Muscle layer of colon (tissue), 2 donors: ENCODE results near the gene ATP5F1A.

Experiments used
- H3K27ac ChIP-seq: one replicate; pipeline ENCODE4 v1.7.0; 2013; ENCODE audit warnings: low read depth, mild to moderate bottlenecking, low read length, moderate library complexity
- H3K27me3 ChIP-seq, 2 donors: one replicate each; pipeline ENCODE4 v1.7.0; 2013; ENCODE audit warnings: low read length in 2 of 2, mild to moderate bottlenecking in 2 of 2; ENCODE audit not compliant: insufficient read depth in 2 of 2, control insufficient read depth in 1 of 2
- H3K36me3 ChIP-seq: one replicate; pipeline ENCODE4 v1.7.0; 2013; ENCODE audit warnings: mild to moderate bottlenecking, low read length; ENCODE audit not compliant: insufficient read depth
- H3K4me1 ChIP-seq: one replicate; pipeline ENCODE4 v1.7.0; 2013; ENCODE audit warnings: mild to moderate bottlenecking, low read length; ENCODE audit not compliant: insufficient read depth
- H3K4me3 ChIP-seq, 2 donors: one replicate each; pipeline ENCODE4 v1.7.0; 2013; ENCODE audit warnings: low read length in 2 of 2, low read depth in 1 of 2, mild to moderate bottlenecking in 1 of 2, moderate library complexity in 1 of 2
- H3K9ac ChIP-seq: one replicate; pipeline ENCODE4 v1.7.0; 2013; ENCODE audit warnings: low read length
- H3K9me3 ChIP-seq: one replicate; pipeline ENCODE4 v1.7.0; 2013; ENCODE audit warnings: mild to moderate bottlenecking, low read length
- donor health status: abdominal sarcoma.
- donor health status: Adenocarcinoma of cecum.

Gene ATP5F1A

GRCh38 chr18:46040747-46041104 is 57.4 kb downstream of the ATP5F1A start:
- Histone ChIP-seq H3K27me3 (no peaks in the 10 kb centered on the region), H3K27ac (no peak overlapping the region), H3K4me3 (no peak overlapping the region), H3K36me3 (no peaks in the 10 kb centered on the region), H3K9me3 (no peaks in the 10 kb centered on the region), H3K9ac (no peak overlapping the region), H3K4me1 (no peaks in the 10 kb centered on the region)

- H3K4me3 ChIP-seq = no peak overlapping the region
- H3K9me3 ChIP-seq = no peaks in the 10 kb centered on the region
- no peaks in the 10 kb centered on the region for H3K36me3 ChIP-seq
- no peaks in the 10 kb centered on the region for H3K27me3 ChIP-seq
- no peak overlapping the region for H3K27ac ChIP-seq
- no peaks in the 10 kb centered on the region for H3K4me1 ChIP-seq
- H3K9ac ChIP-seq = no peak overlapping the region
Observed at GRCh38 chr18:46040033-46040746, 57.9 kb downstream of the ATP5F1A start.

GRCh38 chr18:46037512-46038305 is 60.4 kb downstream of the ATP5F1A start:
- Histone ChIP-seq H3K27ac (no peak overlapping the region), H3K27me3 (no peaks in the 10 kb centered on the region), H3K36me3 (no peaks in the 10 kb centered on the region), H3K9ac (no peak overlapping the region), H3K4me1 (no peaks in the 10 kb centered on the region), H3K9me3 (no peaks in the 10 kb centered on the region), H3K4me3 (no peak overlapping the region)

- no peaks in the 10 kb centered on the region for H3K4me1 ChIP-seq
- H3K4me3 ChIP-seq = no peak overlapping the region
- no peak overlapping the region for H3K27ac ChIP-seq
- no peaks in the 10 kb centered on the region for H3K27me3 ChIP-seq
- no peaks in the 10 kb centered on the region for H3K36me3 ChIP-seq
- H3K9me3 ChIP-seq = no peaks in the 10 kb centered on the region
- no peak overlapping the region for H3K9ac ChIP-seq
Observed at GRCh38 chr18:46035696-46036680, 62.1 kb downstream of the ATP5F1A start.

- Histone ChIP-seq H3K4me3 (no peak overlapping the region), H3K27ac (no peak overlapping the region), H3K27me3 (no peaks in the 10 kb centered on the region), H3K4me1 (no peaks in the 10 kb centered on the region), H3K9ac (no peak overlapping the region), H3K36me3 (no peaks in the 10 kb centered on the region), H3K9me3 (no peaks in the 10 kb centered on the region)
Observed at GRCh38 chr18:46034230-46034629, 63.9 kb downstream of the ATP5F1A start.

- no peaks in the 10 kb centered on the region for H3K27me3 ChIP-seq
- no peak overlapping the region for H3K27ac ChIP-seq
- no peak overlapping the region for H3K4me3 ChIP-seq
- H3K9me3 ChIP-seq = no peaks in the 10 kb centered on the region
- no peaks in the 10 kb centered on the region for H3K4me1 ChIP-seq
- no peak overlapping the region for H3K9ac ChIP-seq
- no peaks in the 10 kb centered on the region for H3K36me3 ChIP-seq
Observed at GRCh38 chr18:46031741-46032140, 66.4 kb downstream of the ATP5F1A start.
